SU-DHL-6 (cell line): ENCODE measurements around the gene SLC44A1.

Experiments used
- H2AFZ ChIP-seq: fragments of 200-600 bp; sonication (generic); 2 replicates; pipeline ENCODE4 v1.6.1; 2014; ENCODE audit warnings: low read depth, mild to moderate bottlenecking, moderate library complexity, mixed read lengths, antibody characterized with exemption, low read length; ENCODE audit not compliant: severe bottlenecking
- H3F3A ChIP-seq: fragments of 200-600 bp; shearing (Covaris generic); 2 replicates; pipeline ENCODE4 v1.6.0; 2016; ENCODE audit warnings: antibody characterized with exemption, mild to moderate bottlenecking; ENCODE audit not compliant: insufficient read depth
- H3K27ac ChIP-seq: fragments of 200-600 bp; sonication (generic); 2 replicates; pipeline ENCODE4 v1.5.1; 2016; ENCODE audit warnings: low read depth, mild to moderate bottlenecking, low read length, moderate library complexity, mixed read lengths
- H3K27me3 ChIP-seq: fragments of 200-600 bp; sonication (generic), shearing (Covaris generic); 2 replicates; pipeline ENCODE4 v1.6.0; 2014; ENCODE audit warnings: mild to moderate bottlenecking, low read length
- H3K36me3 ChIP-seq: fragments of 200-600 bp; sonication (generic); 2 replicates; pipeline ENCODE4 v1.6.1; 2014; ENCODE audit warnings: mild to moderate bottlenecking, low read length, mixed read lengths
- H3K4me2 ChIP-seq: fragments of 300-600, 200-600 bp; shearing (Covaris generic), sonication (generic); 2 replicates; pipeline ENCODE4 v1.6.0; 2014; ENCODE audit warnings: low read length, low read depth, mild to moderate bottlenecking; ENCODE audit not compliant: poor library complexity, severe bottlenecking
- H3K4me3 ChIP-seq: fragments of 200-600 bp; sonication (generic); 2 replicates; pipeline ENCODE4 v1.5.1; 2014; ENCODE audit warnings: antibody characterized with exemption, low read length, mild to moderate bottlenecking, mixed read lengths; ENCODE audit not compliant: insufficient read depth, poor library complexity, severe bottlenecking
- H3K79me2 ChIP-seq: fragments of 200-600 bp; sonication (generic); 2 replicates; pipeline ENCODE4 v1.6.1; 2014; ENCODE audit warnings: mild to moderate bottlenecking, low read length, moderate library complexity; ENCODE audit not compliant: insufficient read depth
- H3K9ac ChIP-seq: fragments of 200-600 bp; sonication (generic); 2 replicates; pipeline ENCODE4 v1.7.0; 2014; ENCODE audit warnings: mild to moderate bottlenecking, low read length
- H3K9me2 ChIP-seq: fragments of 200-600 bp; sonication (generic); replicated peaks from 2 replicates; pipeline ENCODE4 v1.6.1; 2014; ENCODE audit warnings: low read length; ENCODE audit not compliant: insufficient read depth
- H3K9me3 ChIP-seq: fragments of 200-600 bp; sonication (generic); 2 replicates; pipeline ENCODE4 v1.6.1; 2014; ENCODE audit warnings: low read length, mixed read lengths; ENCODE audit not compliant: insufficient read depth
- H4K20me1 ChIP-seq: fragments of 200-600 bp; sonication (generic); 2 replicates; pipeline ENCODE4 v1.6.1; 2014; ENCODE audit warnings: low read depth, mild to moderate bottlenecking, antibody characterized with exemption, low read length, moderate library complexity, mixed read lengths
- EZH2phosphoT487 ChIP-seq: fragments of 200-600 bp; sonication (generic), shearing (Covaris generic); conservative IDR thresholded peaks from 2 replicates; pipeline ENCODE4 v1.6.1; 2018; ENCODE audit warnings: mild to moderate bottlenecking, antibody characterized with exemption, low read length, moderate library complexity, mixed read lengths
- TF ChIP-seq, protein P1 (sequence below): fragments of 200-600 bp; sonication (generic); IDR thresholded peaks from one replicate; pipeline ENCODE4 v1.5.1; 2017; ENCODE audit warnings: antibody characterized with exemption, mild to moderate bottlenecking, low read length, moderate library complexity; ENCODE audit not compliant: insufficient read depth, poor library complexity, severe bottlenecking

The SLC44A1 gene

DNA sequence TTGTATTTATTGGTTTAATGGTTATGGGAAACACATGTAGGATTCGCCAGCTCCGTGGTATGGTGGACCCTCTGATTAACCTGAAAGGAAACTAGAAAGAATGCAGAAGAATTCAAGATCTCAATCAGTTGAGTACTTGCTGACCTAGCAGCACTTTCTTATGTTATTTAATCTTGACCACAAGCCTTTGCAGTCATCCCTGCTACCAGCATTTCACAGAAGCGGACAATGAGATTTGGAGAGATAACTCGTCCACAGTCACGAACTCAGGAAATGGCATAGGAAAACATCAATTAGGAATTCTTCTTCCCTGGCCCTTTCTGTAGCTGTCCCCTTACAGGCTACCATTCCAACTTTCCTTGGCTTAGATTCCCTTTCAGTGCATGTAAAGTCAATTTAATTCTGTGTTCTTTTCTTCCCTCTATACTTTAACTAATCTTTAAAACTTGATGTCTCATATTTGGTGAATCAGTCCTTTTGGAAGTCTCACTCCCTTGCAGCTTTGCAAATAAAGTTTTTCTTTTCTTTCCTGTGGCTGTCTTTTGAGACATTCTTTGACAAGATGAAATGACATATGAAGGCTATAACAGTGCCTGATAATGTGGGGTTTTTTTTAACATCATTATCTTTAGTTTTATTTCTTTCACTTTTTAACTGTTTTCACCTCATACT, 1.3 kb upstream of the SLC44A1 start:
- Histone ChIP-seq H3K9me3 (no peaks in the 10 kb centered on the region), H3K27me3 (no peaks in the 10 kb centered on the region), H3K9me2 (no peaks in the 10 kb centered on the region), H3K4me2 (peak overlapping the region; percentile 81), H3K4me3 (no peak overlapping the region), H3K27ac (no peak overlapping the region), H3K79me2 (no peaks in the 10 kb centered on the region), H4K20me1 (no peaks in the 10 kb centered on the region), H3K36me3 (no peaks in the 10 kb centered on the region), H3K9ac (no peak overlapping the region), H2AFZ (peak overlapping the region; percentile 99), H3F3A (0 out of 2 replicates have a peak, but pooled peaks cover 2% of the 10 kb centered on the region)
- TF ChIP-seq, protein P1, sequence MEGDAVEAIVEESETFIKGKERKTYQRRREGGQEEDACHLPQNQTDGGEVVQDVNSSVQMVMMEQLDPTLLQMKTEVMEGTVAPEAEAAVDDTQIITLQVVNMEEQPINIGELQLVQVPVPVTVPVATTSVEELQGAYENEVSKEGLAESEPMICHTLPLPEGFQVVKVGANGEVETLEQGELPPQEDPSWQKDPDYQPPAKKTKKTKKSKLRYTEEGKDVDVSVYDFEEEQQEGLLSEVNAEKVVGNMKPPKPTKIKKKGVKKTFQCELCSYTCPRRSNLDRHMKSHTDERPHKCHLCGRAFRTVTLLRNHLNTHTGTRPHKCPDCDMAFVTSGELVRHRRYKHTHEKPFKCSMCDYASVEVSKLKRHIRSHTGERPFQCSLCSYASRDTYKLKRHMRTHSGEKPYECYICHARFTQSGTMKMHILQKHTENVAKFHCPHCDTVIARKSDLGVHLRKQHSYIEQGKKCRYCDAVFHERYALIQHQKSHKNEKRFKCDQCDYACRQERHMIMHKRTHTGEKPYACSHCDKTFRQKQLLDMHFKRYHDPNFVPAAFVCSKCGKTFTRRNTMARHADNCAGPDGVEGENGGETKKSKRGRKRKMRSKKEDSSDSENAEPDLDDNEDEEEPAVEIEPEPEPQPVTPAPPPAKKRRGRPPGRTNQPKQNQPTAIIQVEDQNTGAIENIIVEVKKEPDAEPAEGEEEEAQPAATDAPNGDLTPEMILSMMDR = no peak
- no peak for TF ChIP-seq EZH2phosphoT487

DNA sequence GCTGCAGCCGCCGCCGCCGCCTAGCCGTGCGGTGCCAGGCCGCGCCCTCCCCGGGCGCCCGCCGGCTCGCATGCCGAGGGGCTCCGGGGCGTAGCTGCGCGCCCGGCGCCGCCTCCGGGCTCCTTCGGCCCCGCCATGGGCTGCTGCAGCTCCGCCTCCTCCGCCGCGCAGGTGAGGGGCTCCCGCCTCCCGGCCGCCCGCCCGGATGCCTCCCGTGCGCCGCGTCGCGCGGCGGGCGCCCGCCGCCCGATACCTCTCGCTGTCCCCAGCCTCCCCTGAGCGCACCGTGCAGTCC, 230 bp downstream of the SLC44A1 start:
- Histone ChIP-seq H3K27me3 (no peaks in the 10 kb centered on the region), H3K9ac (peak overlapping the region; percentile 62), H3K36me3 (no peaks in the 10 kb centered on the region), H3K79me2 (no peaks in the 10 kb centered on the region), H3K27ac (no peak overlapping the region), H3F3A (0 out of 2 replicates have a peak, but pooled peaks cover 2% of the 10 kb centered on the region), H3K9me2 (no peaks in the 10 kb centered on the region), H2AFZ (peak overlapping the region; percentile 97), H3K4me2 (peak overlapping the region; percentile 81), H3K4me3 (peak overlapping the region; percentile 97), H3K9me3 (no peaks in the 10 kb centered on the region), H4K20me1 (no peaks in the 10 kb centered on the region)
- TF ChIP-seq, protein P1 = no peak
- TF ChIP-seq EZH2phosphoT487 = no peak

DNA sequence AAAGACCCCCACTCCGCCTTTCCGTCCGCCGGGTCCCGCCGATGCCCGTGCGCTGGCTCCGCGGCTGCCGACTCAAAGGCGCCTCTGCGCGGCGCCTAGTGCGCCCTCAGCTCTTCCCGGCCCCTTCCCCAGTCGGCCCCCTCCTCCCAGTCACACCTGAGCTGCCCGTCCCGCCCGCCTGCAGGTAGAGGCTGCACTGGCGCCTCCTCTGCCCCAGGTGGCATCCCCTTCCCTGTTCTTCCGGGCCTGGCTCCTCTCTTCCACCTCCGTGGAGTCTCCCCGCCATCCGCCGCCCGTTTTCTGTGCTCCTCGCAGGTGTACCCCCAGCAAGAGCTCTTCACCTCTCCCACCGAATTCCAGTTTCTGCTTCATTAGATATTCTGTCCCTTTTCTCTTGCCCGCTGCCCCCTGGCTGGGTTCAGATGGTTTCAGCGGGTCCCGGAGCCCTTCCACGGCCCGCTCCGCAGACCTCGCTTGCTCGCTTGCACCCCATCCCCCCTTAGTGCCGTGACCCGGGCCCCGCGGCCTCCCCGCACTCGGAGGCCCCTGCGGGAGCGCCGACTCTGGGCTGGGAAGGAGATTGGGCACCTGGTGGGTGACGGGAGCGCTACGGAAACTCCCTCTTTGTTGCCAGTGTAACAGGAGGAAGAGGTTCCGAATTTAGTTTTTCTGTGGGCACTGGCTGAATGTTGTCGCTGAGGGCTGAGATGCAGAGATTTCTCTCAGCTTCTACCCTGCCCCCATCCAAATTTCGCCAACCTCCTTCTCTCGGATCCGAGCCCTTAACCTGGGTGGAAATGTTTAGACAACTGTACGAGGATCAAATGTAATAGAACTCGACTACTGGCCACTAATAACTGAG, 809 bp downstream of the SLC44A1 start:
- Histone ChIP-seq H3K4me3 (peak overlapping the region; percentile 97), H3K79me2 (no peaks in the 10 kb centered on the region), H3F3A (0 out of 2 replicates have a peak, but pooled peaks cover 2% of the 10 kb centered on the region), H4K20me1 (no peaks in the 10 kb centered on the region), H3K27me3 (no peaks in the 10 kb centered on the region), H3K36me3 (no peaks in the 10 kb centered on the region), H3K27ac (no peak overlapping the region), H3K4me2 (peak overlapping the region; percentile 81), H2AFZ (peak overlapping the region; percentile 97), H3K9me2 (no peaks in the 10 kb centered on the region), H3K9me3 (no peaks in the 10 kb centered on the region), H3K9ac (peak overlapping the region; percentile 62)
- no peak for TF ChIP-seq EZH2phosphoT487
- TF ChIP-seq, protein P1 = no peak
